ENCODE results near the gene MYLK. TPM values are rescaled to one million over a fixed set of nuclear protein-coding genes. Genes with fewer than 3 reads are reported as not detected.

The MYLK gene
- total and polyA plus RNA-seq, 9 of the 15 experiments (the other 6 are each of a cell fraction or from before 2014, with no cell fraction given) = 0.11 to 0.53 (median 0.18) TPM; not detected in 2

GRCh38 chr3:123782488-123782887, 101.6 kb downstream of the MYLK start (continued):
- TF ChIP-seq REST (IDR thresholded peaks at IDR 0.05; ENCODE audit: borderline replicate concordance) (no peak), REST (CRISPR knock-in tag; IDR thresholded peaks at IDR 0.05; ENCODE audit: low read depth) (no peak), PHB (CRISPR knock-in tag; IDR thresholded peaks at IDR 0.05) (no peak), RNF219 (CRISPR knock-in tag; IDR thresholded peaks at IDR 0.05) (no peak), SP1 (CRISPR knock-in tag; IDR thresholded peaks at IDR 0.05) (no peak), SNIP1 (IDR thresholded peaks at IDR 0.05; ENCODE audit: low read depth) (no peak), NCOA4 (IDR thresholded peaks at IDR 0.05; ENCODE audit: partially characterized antibody) (no peak), NRF1 (conservative IDR thresholded peaks at IDR 0.05 in 1 of 2, IDR thresholded peaks at IDR 0.05 in 1 of 2) (no peak), ILK (tag; IDR thresholded peaks at IDR 0.05; ENCODE audit: borderline replicate concordance, low read depth) (no peak), ZNF133 (CRISPR knock-in tag; IDR thresholded peaks at IDR 0.05) (no peak), EWSR1 (IDR thresholded peaks at IDR 0.05; ENCODE audit: borderline replicate concordance, low read depth, partially characterized antibody) (no peak)

Data from K562 (cell line).